Brain pericyte (primary cell): ENCODE data around the gene PNCK.

Experiments
- DNase-seq: peaks from one replicate; pipeline ENCODE4 v3.0.0-alpha.2; 2012; ENCODE audit warnings: low read depth, low spot score

Gene PNCK

GRCh38 chrX:153641627-153642026 lies 32.0 kb downstream of the PNCK start:
- no peak for DNase-seq

- DNase-seq: no peak
Observed at GRCh38 chrX:153640736-153641575, 32.7 kb downstream of the PNCK start.

- no peak for DNase-seq
Observed at GRCh38 chrX:153640045-153640686, 33.4 kb downstream of the PNCK start.

- DNase-seq: no peak
Observed at GRCh38 chrX:153639177-153640044, 34.2 kb downstream of the PNCK start.

- DNase-seq: no peak
Observed at GRCh38 chrX:153638436-153639176, 35.0 kb downstream of the PNCK start.

- DNase-seq: no peak
Observed at GRCh38 chrX:153638041-153638371, 35.6 kb downstream of the PNCK start.

GRCh38 chrX:153637121-153638040 lies 36.2 kb downstream of the PNCK start:
- DNase-seq: no peak

- DNase-seq: no peak
Observed at GRCh38 chrX:153636716-153637115, 36.9 kb downstream of the PNCK start.

- no peak for DNase-seq
Observed at GRCh38 chrX:153635788-153636668, 37.6 kb downstream of the PNCK start.

GRCh38 chrX:153635388-153635787 lies 38.2 kb downstream of the PNCK start:
- no peak for DNase-seq

- no peak for DNase-seq
Observed at GRCh38 chrX:153634832-153635231, 38.8 kb downstream of the PNCK start.

GRCh38 chrX:153634236-153634635 lies 39.4 kb downstream of the PNCK start:
- no peak for DNase-seq

- no peak for DNase-seq
Observed at GRCh38 chrX:153633607-153634180, 39.9 kb downstream of the PNCK start.

GRCh38 chrX:153633048-153633447 lies 40.6 kb downstream of the PNCK start:
- DNase-seq: no peak

GRCh38 chrX:153632595-153632946 lies 41.0 kb downstream of the PNCK start:
- DNase-seq: no peak

GRCh38 chrX:153631907-153632594 lies 41.6 kb downstream of the PNCK start:
- no peak for DNase-seq

GRCh38 chrX:153631346-153631745 lies 42.3 kb downstream of the PNCK start:
- no peak for DNase-seq

- DNase-seq: no peak
Observed at GRCh38 chrX:153628665-153629064, 44.9 kb downstream of the PNCK start.

GRCh38 chrX:153628129-153628528 lies 45.5 kb downstream of the PNCK start:
- DNase-seq: no peak
